GM15510 (cell line): Measurements from ENCODE around the gene SP140.

Source experiments
- POLR2A ChIP-seq: IDR thresholded peaks from 3 replicates; pipeline ENCODE4 v1.6.1; 2011; ENCODE audit warnings: borderline replicate concordance; ENCODE audit not compliant: insufficient read length; ENCODE audit errors: extremely low read depth

The SP140 gene

DNA sequence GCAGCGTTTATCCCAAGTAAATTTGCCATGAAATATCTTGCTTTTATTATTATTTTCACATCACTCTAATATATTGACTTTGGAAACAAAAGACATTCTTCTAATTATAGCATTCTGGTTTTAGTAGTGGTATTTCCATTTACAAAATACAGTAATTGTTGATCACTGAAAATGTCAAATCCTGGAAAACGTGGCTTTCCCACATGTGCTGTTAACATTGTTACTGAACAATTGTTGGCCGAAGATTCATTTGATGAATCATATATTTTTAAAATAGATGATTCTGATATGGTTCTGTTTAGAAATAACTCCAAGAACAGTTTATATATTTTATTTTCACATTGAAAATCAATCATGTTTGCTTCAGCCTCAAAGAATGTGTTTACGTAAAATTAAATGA is 32.9 kb downstream of the SP140 start:
- no peak for TF ChIP-seq POLR2A

DNA sequence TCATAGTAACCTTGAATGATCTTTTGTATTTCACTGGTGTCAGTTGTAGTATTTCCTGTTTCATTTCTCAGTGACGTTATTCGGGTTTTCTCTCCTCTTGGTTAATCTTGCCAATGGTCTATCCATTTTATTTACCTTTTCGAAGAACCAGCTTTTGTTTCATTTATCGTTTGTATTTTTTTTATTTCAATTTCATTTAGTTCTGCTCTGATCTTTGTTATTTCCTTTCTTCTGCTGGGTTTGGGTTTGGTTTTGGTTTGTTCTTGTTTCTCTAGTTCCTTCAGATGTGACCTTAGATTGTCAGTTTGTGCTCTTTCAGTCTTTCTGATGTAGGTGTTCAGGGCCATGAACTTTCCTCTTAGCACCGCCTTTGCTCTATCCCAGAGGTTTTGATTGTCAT is 36.7 kb downstream of the SP140 start:
- no peak for TF ChIP-seq POLR2A

DNA sequence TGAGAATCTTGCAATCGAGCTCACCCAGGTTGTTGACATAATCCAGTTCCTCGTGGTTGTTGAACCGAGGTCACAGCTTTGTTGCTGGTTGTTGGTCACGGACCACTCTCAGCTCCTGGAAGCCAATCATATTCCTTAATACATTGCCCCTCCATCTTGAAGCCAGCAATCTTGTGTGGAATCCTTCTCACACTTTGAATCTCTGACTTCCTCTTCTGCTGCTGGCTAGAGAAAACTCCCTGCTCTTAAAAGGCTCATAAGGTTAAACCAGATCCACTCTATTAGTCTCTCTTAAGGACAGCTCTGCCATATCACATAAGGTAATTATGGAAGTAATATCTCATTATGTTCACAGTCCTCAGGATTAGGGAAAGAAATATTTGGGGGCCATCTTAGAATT is 41.1 kb downstream of the SP140 start:
- no peak for TF ChIP-seq POLR2A

DNA sequence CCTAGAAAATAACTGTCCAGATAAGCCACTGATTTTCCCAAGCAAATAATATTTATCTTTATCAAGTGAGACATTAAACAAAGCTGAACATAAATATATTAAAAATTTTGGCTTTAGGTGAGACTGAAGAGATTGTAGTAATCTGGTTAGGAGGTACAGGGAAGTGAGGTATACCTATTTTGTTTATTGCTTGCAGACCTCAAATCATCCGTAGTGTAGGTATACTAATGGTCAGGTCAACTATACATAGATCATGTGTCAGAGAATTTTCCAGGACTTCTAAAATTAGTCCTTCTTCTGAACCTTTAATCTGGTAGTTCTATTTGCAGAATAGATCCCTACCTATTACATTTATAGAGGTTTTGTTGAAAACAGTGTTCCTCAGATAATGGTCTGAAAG is 41.5 kb downstream of the SP140 start:
- TF ChIP-seq POLR2A, result no peak

DNA sequence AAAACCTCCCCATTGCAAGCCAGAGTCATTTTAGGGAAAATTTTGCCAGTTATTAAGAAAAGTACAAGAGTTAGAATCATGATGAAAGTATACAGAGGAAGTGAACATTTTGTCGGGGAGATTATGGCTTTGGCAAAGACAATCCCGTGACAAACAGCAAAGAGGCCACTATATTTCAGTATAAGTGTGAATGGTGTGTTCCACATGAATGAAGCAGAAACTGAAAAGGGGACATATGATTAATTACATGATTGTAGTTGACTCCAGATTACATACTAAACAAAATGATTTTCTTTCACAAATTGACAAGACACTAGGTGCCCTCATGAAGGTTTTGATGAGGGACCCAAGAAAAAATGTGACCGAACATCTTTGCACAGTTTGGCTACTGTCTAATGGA is 42.0 kb downstream of the SP140 start:
- TF ChIP-seq POLR2A, result no peak

DNA sequence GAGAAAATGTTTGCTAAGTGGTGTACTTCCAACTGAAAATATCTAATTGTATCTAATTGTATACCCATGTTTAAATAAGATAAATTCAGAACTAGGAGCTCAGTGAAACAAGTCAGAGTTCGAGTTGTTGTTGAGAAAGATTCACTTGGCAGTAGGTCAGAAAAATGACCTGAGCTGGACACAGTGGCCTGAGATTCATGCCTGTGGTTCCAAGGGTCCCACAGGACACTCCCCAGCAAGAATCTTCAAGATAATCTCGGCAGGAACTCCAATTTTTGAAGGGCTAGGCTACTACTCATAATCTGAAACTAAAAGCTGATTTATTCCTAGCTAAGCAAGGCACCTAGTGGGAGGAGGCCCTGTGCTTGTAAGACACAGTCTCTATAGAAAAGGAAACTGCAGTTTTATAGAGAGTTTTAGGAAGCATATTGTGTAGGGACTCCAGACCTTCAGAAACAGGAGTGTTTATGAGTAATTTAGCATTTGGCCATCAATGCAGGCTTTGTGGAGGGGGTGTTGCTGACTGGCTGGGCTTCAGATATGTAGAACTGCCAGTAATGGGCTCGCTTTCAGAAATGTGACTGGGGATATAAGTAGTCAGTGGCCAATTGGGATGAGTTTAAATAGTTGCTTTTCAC is 43.2 kb downstream of the SP140 start:
- no peak for TF ChIP-seq POLR2A

DNA sequence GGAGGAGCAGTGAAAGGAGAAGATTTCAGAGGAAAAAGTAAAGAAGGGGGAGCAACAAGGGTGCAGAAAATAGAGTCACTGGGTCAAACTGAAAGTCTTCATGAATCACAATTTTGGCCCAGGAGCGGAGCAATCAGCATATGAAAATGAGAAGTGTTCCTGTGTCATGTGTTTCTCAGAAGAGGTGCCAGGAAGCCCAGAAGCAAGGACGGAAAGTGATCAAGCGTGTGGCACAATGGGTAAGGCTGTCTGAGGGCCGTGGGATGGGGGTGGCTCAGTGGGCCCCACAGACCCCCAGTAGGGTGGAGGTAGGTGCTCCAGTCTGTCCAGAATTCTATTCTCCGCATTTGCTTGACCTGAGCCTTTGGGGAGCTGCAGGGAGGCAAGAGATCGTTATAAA is 44.2 kb downstream of the SP140 start:
- no peak for TF ChIP-seq POLR2A

DNA sequence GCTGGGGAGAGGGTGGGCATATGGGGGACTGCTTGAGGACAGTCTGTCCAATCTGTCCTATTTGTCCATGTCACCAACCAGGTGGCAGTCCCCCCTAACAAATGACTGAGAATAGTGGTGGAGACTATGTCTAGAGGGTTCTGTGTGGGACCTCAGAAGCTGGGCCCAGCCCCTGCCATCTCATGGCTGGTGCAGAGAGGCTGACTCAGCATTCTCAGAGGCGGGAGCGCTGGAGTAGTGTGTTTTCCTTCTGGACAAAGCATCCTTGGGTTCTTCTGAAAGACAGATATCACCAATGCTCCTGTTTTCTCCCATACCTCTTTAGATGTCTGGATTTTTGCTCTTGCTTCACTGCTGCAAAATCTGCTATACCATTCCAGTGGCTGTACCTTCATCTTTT is 57.4 kb downstream of the SP140 start:
- no peak for TF ChIP-seq POLR2A

DNA sequence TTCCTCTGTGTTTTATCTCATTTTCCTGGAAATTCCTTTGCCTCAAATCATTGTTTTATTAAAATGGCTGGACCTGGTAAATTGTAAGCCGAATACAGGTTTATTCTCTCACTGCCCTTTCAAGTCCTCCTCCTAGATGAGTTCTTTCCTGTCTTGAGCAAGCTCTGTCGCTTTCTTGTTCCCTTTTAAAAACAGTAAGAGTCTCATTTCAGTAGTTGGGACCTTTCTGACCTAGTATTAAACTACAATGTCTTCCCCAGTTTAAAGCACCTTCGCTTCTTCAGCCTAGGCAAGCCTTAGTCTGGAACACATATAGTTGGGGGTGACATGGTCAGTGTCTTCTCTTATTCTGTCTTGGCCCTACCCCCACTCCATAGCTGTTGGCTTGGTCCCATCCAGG is 60.5 kb downstream of the SP140 start:
- no peak for TF ChIP-seq POLR2A

DNA sequence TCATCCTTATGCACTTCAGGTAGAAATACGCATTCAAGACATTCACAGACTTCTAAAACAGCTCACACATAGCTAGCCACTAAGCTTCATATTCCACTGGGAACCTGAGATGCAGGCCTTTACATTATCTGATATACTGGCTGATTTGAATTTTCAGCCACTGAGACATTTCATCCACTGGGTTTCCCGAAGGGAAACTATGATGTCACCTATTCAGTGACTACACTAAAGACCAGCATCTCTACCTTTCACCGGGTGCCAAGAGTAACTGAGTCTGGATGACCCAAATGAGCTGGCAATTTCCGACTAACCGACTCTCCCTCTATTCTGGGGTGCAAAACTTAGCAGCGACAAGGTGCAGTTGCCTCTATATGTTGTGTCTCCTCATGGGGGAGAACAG is 69.7 kb downstream of the SP140 start:
- TF ChIP-seq POLR2A, result no peak

DNA sequence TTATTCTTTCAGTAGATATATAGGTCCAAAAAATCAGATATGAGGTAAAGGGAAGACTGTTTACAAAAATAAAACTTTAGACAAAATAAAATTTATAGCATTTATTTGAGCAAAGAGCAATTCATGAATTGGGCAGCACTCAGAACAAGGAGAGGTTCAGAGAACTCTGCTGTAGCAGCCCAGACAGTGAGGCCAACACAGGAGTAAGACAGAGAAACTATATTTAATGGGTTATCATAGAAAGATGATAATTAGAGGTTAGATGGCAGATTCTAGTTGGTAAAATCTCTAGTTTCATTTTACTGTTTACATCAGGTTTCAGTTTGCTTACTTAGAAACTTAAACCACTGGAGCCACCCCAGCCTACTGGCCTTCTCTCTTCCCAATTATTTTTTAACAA is 71.4 kb downstream of the SP140 start:
- TF ChIP-seq POLR2A, result no peak

DNA sequence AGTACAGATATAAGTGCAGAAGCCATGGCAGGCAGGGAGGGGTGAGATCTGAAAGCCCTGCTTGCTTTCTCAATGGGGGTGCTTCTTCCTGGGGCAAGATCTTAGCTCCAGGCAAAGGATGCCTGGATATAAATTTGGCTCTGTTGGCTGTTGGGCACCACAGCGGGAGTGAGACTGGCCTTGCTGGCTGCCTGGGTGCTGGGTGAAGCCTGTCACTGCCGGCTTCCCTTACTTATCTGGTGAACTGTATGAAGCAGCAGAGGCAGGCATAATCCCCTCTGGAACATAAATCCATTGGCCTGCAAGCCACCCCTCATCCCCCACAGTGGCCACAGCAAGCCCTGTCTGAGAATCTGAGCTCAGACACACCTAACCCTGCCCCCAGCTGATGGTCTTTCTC is 74.1 kb downstream of the SP140 start:
- TF ChIP-seq POLR2A, result no peak

DNA sequence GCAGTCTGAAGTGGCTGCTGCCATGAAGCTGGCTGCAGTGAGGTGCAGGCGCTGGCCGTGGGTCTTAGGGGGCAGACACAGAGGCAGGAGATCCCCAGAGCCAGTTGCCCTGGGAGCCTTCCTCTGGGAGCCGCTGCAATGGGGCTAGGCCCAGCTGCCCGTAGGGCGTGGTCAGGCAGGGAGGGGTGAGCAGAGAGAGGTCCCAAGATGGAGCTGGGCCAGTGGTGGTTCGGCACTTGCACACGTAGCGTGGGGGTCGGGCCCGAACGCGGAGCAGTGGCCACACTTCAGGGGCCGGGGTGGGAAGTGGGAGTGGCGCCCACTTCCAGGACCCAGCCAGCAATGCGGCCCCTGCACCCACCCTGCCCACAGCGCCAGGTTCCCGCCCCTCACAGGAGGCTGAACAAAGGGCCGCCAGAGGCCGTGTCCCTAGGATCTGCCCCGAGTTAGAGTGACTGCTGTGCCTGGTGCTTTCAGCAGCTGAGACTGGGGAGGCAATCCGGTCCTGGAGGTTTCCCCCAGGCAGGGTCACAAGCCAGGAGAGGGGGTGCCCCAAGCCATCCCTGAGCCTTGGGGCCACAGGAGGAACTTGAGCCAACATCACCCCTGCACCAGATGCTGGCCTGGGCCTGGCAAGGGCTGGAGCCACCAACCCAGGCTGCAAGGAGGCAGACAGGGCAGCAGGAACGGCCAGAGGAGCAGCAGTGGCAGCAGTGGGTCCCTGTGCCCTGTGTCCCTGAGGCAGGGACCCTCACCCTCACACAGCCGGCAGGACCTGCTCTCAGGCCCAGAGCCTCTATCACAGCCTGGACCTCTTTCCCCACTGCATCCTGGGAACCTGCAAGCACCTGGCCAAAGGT is 80.1 kb downstream of the SP140 start:
- no peak for TF ChIP-seq POLR2A

DNA sequence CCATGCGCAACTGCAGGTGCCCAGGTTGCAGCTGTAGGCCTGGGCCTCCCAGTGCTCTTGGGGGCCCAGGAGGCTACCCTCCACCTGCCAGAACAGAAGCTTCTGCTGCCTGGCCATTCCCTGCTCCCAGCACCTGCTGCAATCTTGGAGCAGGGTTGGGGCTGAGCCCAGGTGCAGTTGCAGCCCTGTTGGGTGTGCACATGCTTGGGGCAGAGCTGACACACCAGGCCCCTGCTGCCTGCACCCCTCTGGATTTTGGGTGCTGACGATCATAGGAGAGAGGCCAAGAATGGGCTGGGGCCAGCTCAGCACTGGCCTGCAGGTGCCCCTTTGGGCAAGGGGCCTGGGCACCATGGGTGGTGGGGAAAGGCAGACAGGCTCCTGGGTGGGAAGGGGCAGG is 80.9 kb downstream of the SP140 start:
- TF ChIP-seq POLR2A, result no peak

DNA sequence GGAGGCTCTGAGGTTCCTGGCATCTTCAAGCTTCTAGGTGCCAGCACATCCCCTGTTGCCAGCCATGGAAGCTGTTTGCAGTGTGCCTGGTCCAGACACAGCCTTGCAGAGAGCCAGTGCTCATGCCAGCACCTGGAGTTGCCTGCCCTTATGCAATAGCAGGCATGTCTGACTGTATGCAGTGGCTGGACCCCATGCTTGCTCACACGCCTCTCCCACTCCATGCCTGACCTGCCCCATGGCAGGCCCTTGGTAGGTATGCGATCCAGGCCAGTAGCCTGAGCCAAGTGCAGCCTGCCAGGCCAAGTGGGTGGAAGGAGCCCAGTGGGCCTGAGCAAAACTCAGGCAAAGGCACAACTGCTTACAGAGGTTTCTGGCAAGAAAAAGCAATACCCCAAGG is 81.9 kb downstream of the SP140 start:
- TF ChIP-seq POLR2A, result no peak

DNA sequence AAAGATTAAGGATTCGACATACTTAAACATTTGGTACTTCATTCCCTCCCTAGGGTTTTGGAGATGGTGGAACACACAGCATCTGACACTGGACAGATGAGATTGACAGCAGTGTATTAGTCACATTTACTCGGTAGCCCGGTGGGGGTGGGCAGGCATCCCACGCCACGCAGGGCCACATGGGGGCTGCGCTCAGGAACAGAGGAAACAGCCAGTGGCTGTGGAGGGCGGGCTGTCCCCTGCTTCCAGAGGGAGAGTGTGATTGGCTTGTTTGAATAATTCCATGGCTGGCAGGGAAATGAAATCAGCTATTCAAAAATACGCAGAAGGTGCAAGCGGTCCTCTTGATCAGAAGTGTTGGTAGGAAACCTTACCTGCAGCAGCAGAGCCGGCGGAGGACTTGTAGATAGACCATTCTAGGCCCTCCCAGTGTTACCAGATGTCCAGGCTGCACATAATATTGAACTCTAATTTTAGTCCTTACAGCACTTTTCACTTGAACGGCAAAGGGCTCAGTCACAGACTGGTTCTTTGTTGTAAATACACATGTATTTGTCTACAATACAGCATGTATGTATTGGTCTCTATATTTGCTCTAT is 83.0 kb downstream of the SP140 start:
- no peak for TF ChIP-seq POLR2A
